Activated CD8-positive, alpha-beta memory T cell treated with anti-CD3 and anti-CD28 coated beads, Interleukin-2, amount 50 U/mL, for 24 hours (primary cell): ENCODE data around the gene ZNF462.
"Not testable (repeated sequence)": the region's sequence is repeated elsewhere in the genome, so short reads cannot be mapped to it uniquely, and the experiment has no call there.

ENCODE experiments used
- DNase-seq: peaks from one replicate; pipeline ENCODE4 v3.0.0-alpha.2; 2020; ENCODE audit errors: extremely low read depth

ZNF462 gene, protein sequence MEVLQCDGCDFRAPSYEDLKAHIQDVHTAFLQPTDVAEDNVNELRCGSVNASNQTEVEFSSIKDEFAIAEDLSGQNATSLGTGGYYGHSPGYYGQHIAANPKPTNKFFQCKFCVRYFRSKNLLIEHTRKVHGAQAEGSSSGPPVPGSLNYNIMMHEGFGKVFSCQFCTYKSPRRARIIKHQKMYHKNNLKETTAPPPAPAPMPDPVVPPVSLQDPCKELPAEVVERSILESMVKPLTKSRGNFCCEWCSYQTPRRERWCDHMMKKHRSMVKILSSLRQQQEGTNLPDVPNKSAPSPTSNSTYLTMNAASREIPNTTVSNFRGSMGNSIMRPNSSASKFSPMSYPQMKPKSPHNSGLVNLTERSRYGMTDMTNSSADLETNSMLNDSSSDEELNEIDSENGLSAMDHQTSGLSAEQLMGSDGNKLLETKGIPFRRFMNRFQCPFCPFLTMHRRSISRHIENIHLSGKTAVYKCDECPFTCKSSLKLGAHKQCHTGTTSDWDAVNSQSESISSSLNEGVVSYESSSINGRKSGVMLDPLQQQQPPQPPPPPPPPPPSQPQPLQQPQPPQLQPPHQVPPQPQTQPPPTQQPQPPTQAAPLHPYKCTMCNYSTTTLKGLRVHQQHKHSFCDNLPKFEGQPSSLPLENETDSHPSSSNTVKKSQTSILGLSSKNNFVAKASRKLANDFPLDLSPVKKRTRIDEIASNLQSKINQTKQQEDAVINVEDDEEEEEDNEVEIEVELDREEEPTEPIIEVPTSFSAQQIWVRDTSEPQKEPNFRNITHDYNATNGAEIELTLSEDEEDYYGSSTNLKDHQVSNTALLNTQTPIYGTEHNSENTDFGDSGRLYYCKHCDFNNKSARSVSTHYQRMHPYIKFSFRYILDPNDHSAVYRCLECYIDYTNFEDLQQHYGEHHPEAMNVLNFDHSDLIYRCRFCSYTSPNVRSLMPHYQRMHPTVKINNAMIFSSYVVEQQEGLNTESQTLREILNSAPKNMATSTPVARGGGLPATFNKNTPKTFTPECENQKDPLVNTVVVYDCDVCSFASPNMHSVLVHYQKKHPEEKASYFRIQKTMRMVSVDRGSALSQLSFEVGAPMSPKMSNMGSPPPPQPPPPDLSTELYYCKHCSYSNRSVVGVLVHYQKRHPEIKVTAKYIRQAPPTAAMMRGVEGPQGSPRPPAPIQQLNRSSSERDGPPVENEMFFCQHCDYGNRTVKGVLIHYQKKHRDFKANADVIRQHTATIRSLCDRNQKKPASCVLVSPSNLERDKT (N-terminal part only)

DNA sequence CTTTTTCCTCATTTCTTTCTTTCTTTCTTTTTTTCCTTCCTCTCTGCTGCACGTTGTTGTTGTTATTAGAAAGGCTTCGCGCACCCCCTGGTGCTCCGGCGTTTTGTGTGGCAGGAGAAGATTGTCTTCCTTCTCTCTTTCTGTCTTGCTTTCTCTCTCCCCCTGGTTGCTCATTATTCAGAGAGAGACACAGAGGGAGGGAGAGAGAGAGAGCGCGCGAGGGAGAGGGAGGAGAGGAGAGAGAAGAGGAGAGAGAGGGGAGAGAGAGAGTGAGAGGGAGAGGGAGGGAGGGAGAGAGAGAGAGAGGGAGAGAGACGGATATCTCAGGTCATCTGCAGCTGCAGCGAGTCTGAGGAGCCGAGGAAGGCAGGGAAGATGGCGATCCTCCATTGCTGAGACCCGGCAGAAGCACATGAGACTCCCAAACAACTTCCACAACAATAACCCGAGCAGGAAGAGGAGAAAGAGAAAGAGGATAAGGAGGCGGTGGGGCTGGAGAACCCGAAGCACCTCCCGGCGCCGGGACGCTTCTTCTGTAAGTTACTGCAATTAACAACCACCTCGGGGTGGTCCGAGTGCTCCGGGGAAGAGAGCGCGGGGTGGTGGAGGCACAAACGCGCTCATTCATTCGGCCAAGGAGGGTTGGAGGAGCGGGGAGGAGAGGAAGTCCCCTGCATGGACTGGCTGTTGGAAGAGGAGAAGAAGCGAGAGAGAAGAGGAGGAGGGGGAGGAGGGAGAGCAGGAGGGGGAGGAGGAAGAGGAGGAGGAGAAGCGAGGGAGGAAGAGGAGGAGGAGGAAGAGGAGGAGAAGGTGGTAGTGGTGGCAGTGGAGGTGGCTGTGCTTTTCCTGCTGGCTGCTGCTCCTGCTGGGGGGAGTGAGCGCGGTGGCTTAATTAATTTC is at the start of gene ZNF462:
ZNF462 (plus strand) TSS at position 346 of the 900 bp plus-strand sequence. CDS start 60,218 bp downstream, outside the sequence.
- DNase-seq: no peak

DNA sequence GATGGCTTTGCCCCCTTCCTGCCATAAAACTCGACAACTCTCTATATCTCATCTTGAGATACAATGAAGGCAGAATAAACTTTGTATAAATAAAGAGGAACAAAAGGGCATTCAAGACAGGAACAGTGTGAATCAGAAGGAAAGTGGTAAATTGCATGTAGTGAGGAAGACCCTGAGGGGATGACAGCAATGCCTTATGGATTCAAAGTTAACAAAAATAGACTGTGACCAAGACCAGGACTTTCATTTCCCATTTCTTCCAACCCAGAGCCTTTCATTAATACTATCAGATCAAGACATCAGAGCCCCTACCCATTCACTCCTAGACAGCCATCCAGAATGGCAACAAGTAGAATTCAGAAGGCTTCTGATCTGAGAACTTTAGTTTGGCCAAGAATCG is 46.4 kb upstream of the ZNF462 start:
- no peak for DNase-seq

DNA sequence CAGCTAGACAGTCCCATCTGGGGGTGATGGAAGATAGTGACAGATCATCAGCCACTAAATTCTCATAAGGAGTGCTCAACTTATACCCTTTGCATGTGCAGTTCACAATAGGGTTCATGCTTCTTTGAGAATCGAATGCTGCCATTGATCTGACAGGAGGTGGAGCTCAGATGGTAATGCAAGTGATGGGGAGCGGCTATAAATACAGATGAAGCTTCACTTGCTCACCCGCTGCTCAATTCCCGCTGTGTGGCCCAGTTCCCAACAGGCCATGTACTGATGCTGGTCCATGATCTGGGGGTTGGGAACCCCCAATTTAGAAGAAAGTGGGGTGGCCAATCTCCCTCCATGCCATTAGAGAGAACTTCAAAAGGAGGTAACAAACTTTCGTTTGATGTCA is 44.9 kb upstream of the ZNF462 start:
- no peak for DNase-seq

DNA sequence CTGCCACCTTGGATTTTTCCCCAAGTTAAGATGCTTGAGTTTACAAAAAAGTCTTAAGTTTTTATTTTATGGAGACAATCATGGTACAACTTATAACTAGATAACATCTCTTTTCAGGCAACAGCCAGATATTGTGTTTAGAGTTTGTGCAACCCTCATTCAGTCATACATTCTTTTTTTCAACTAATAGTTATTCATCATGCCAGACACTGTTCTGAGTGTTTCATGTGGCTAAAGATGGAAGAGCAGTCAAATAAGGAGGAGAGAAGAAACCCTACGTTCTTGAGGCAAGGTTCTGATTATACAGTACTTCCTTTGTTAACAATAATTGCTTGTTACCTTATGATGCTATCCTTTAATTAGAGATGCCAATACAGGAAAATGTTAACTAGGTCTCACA is 42.1 kb upstream of the ZNF462 start:
- DNase-seq: no peak

DNA sequence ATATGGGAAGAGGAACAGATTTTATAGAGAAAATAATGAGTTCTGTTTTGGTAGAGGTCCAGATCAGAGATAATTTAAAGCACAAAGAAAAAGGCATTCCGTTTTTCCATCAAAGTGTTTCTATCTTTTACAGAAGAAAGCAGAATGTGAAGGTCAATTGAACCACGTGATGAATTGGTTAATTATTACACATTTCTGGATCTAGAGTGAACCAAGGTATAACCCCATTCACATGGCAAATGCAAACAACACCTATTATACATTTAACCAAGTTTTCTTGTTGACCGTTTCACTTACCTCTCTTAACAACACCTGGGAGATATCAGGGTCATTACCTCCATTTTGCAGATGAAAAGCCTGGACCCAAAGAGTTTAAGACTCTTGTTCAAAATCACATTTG is 34.9 kb upstream of the ZNF462 start:
- no peak for DNase-seq

DNA sequence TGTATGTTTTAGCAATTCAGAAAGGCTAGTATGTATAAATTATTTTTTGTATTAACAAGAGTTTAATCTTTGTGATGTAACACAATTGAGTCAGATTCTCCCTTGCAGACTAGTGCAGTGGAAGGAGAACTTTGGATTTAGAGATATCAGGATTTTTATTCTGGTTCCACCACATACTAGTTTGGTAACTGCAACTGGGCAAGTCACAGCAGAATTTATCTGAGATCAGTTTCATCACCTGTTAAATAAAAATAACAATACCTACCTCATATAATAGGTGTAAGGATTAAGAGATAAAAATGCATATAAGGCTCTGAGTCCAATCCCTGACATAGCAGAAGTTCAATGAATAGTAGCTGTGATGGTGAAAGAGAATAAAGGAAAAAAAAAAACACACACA is 34.0 kb upstream of the ZNF462 start:
- no peak for DNase-seq

DNA sequence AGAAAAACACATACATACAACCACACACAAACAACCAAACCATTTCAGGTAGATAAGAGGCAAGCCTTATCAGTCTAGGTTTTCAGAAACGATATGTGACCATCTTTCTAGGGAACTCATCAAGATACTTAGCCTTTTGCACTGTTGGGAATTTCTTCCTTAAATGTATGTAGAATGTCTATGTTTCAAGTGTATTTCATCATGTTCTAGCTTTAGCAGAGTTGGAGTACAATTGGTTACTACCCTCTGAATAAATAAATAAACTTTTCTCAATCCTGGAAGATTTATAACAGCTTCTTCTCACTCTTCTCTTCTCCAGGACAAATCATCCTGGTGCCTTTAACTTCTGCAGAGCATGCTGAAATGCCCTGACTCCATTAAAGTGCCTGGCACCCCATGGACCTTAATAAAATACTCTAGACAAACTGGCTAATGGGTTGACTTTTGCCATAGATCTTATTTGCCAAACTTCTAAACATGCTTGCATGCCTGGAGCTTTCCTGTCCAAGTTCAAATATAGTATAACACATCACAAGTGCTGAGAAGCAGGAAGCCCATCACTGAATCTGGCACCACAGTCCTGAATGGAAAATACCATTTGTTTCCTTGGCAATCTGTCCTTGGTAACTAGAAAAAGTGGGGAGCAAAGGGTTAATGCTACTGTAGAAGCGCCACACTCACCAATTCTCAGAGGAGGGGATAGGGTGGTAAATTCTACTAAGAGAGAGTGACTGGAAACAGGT is 33.1 kb upstream of the ZNF462 start:
- no peak for DNase-seq

DNA sequence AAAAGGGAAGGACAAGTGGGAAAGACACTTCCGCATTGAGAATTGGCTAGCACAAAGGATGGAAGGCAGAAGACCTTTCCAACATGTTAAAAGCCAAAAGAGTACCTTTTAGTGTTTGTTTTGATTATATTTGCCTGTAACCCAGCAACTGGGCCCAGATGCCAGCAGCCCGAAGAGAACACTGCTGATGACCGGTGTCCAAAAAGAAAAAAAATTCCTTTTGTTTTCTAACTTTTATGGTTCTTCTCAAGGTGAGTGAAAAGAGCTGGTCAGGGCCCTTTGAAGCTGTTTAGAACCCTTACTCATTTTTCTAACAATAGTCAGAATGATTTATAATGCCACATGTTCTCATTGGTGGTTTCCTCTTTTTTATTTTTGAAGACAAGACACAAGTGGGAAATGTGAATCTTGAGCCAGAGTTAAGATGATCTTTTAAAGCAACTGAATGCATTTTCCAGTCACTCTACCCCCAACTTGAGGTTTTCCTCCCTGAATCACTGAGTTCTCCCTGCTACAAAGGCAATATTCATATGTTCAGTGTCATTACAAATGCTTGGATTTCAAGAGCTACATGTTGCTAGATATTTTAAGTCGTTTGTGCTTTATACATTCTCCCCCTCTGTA is 32.3 kb upstream of the ZNF462 start:
- no peak for DNase-seq

DNA sequence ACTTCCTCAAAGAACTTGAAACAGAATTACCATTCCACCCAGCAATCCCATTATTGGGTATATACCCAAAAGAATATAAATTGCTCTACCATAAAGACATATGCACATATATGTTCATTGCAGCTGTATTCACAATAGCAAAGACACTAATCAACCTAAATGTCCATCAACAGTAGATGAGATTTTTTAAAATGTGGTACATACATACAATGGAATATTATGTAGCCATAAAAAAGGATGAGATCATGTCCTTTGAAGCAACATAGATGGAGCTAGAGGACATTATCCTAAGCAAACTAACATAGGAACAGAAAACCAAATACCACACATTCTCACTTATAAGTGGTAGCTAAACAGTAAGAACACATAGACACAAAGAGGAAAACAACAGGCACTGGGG is 28.1 kb upstream of the ZNF462 start:
- no peak for DNase-seq

DNA sequence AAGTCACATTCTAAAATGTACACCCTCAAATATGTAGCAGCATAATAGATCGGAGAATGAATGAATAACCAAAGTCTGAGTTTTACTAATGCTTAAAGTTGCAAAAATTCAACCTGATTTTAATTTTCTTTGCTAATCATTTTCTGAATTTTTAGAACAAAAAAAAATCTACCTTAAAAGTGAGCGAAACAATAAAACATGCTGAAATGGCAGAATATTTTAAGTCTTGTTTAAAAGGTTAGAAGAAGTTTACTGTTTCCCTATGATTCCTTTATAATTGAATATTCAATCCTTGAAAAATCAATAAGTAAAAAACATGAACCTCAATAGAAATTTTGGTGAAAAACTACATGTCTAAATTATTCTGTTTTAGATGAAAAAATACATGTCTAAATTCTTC is 27.1 kb upstream of the ZNF462 start:
- DNase-seq: no peak

DNA sequence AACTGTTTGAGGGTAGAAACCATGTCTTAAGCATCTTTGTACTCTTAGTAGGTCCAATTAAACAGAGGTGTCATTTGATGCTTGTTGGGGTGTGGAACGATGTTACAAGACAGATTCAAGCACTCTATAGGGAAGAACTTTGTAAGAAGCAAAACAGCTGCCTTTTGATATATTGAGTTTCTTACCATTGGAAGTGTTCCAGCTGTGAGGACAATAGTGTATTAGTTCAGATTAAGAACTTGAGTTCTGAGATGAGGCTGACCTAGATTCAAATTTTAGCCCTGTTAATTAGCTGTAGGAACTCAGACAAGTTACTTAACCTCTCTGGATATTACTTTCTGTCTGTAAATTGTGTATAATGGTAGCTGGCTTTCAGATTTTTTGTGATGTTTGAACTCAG is 19.6 kb upstream of the ZNF462 start:
- DNase-seq: no peak

DNA sequence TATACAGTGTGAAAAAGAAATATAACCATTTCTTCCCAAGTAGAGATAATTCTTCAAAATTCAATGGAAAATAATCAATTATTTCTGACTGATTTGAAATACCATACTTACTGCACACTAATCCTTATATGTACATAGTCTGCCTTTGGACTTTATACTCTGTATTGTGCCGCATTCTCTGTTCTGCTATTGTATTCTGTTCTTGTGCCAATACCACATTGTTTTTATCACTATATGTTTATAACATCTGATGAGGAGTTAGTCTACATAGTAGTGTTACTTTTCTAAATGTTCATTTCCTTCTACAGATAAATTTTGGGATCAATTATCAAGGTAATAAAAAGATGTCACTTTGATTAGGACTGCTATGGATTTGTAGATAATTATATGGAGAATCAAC is 16.7 kb upstream of the ZNF462 start:
- no peak for DNase-seq

DNA sequence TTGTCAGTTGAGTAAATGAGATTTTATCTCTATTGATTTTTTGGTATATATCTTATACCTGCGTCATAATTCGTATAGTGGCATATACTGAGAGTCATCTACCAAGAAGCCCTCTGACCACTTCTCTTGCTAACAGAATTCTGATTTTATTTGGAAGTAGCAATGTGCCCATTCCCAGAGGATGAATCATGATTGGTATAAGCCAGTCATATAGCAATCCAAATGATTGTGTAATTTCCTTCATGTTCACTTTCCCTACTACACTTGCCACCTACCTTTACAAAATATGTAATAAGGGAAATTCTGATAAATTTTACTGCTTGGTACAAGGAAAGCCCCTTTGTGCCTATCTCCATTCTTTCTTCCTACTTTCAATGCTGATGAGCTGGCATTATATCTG is 16.1 kb upstream of the ZNF462 start:
- no peak for DNase-seq

DNA sequence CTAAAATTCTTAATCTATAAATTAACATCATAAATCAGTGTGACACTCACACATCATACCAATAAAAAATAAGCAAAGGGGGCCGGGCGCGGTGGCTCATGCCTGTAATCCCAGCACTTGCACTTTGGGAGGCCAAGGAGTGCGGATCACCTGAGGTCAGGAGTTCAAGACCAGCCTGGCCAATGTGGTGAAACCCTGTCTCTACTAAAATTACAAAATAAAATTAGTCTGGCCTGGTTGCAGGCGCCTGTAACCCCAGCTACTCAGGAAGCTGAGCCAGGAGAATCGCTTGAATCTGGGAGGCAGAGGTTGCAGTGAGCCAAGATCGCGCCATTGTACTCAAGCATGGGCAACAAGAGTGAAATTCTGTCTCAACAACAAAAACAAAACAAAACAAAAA is 11.3 kb upstream of the ZNF462 start:
- not testable (repeated sequence) for DNase-seq

DNA sequence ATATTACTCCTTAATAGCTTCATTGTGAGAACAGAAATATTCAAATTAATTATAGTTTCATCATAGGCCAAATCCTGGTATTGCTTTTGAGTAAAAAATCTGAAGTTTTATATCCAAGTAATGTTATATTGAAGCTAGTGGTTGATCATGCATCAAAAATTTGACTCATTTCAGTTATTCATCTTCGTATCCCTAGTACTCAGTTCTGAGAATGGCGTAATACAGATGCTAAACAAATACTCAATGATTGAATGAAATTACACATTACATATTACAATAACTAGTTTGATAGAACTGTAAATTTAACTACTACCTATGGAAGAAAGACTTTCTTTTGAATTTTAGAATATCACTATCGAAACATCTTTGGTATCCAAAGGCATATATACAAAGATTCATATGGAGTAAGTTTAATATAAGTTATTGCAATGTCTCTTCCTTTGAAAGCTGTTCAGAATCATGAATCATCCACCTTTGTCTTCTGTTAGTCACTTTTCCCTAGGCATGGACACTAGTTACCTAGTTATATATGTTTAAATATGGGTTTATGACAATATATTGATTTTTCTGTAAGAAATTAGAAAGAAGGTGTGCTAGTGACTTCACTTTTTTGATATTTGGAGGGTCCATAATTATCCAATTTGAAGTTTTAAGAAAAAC is 5.0 kb upstream of the ZNF462 start:
- DNase-seq: no peak

DNA sequence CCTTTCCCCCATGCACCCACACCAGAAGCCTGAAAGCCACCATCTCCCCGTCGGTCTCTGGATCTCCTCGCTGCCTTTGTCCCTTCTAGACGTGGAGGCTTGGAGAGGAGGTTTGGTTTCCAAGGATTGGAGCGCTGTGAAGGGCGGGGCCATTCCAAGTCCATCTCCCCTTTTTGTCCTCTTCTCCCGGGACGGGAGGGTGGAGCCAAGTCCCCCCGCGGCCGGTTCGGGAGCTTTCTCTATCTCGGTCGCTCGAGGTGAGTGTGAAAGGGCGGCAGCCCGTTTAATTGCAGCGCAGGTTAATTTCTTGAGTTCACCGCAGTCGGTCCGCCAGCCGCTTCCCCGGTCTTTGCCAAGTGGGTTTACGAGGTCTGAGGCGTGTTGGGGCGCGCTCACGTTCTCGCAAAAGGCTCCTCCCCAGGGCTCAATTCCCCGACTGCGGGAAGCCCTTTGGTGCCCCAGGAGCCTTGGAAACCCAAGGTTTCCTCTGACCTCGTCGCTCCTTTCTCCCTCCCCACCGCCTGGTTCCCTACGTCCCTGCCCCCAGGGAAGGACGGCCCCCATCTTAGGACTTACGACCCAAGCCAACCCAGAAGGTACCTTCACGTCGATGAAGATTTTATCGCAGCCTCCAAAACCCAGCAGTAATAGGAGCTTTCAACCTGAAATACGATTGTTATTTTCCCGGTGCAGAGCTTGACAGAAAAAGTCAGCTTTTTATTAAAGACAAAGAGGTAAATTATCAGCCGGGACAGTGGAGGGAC is 2.8 kb upstream of the ZNF462 start:
- no peak for DNase-seq

DNA sequence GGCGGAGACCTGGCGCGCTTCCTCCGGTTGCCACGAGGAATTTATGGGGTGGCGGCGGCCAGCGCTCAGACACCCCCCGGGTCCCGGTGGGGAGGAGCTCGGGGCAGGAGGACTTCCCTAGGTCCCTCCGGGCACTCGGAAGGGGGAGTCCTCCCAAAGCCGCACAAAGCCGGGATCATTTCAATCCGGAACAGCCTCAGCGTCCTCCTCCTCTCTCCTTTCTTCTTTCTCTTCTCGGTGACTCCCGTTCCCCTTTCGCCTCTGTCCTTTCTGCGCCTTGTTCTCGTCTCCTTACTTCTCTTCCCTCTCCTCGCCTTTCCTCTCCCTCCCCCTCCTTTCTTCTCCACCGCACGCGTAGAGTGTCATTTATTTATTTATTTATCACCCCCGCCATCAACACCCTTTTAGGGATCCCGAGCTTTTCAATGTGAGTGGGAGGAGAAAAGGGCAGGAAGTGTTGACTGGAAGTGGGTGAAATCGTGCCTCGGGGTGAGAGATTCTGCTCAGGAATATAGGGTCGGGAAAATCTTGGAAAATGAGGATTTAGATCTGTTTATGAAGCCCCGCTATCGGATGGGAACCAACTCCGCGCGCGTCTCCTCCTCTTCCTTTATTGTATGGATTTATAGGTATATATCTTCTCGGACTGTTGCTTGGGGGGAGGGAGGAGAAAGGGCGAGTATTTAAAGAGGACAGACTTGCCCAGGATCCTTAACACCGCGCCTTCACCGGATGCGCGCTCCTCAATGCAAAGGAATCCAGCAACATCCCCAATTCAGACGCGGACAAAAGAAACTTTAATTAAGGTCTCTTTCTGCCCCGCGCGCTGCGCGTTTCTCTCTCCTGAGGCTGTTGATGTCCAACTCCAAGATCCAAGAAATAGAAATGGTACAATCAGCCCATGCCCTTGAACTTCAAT is 2.0 kb upstream of the ZNF462 start:
- DNase-seq: no peak
